Left kidney (tissue), 8 donors: ENCODE measurements around the gene GTPBP4. TPM values are rescaled to one million over a fixed set of nuclear protein-coding genes. Genes with fewer than 3 reads are reported as not detected.

Experiments
- DNase-seq: peaks from one replicate; pipeline ENCODE4 v3.0.0-alpha.2; 2013
- long read RNA-seq, 8 donors: transcript quantifications; one replicate each; lab custom pipeline, GENCODE V29; 2026
- polyA plus RNA-seq: library from polyadenylated mRNA; unstranded; fragments of 120-200 nt; gene quantifications from one replicate; pipeline ENCODE4 v1.2.1, GENCODE V29; 2013; ENCODE audit not compliant: insufficient read length

Gene GTPBP4
- 72.2 TPM for polyA plus RNA-seq
- long read RNA-seq, donor 1, full-length matches to known transcripts, result 5 of 5 reads
- long read RNA-seq, donor 1, partial matches to known transcripts, result 0 of 5 reads
- long read RNA-seq, donor 1, other reads (novel, unspliced or antisense), result 0 of 5 reads
- long read RNA-seq, donor 2, full-length matches to known transcripts, result 7 of 34 reads
- long read RNA-seq, donor 2, partial matches to known transcripts, result 27 of 34 reads
- long read RNA-seq, donor 2, other reads (novel, unspliced or antisense), result 0 of 34 reads
- long read RNA-seq, donor 3, full-length matches to known transcripts, result 5 of 31 reads
- long read RNA-seq, donor 3, partial matches to known transcripts, result 26 of 31 reads
- long read RNA-seq, donor 3, other reads (novel, unspliced or antisense), result 0 of 31 reads
- long read RNA-seq, donor 4, partial matches to known transcripts, result 6 of 6 reads
- long read RNA-seq, donor 4, other reads (novel, unspliced or antisense), result 0 of 6 reads
- long read RNA-seq, donor 5, full-length matches to known transcripts, result 12 of 42 reads
- long read RNA-seq, donor 5, partial matches to known transcripts, result 30 of 42 reads
- long read RNA-seq, donor 5, other reads (novel, unspliced or antisense), result 0 of 42 reads
- long read RNA-seq, donor 6, full-length matches to known transcripts, result 9 of 14 reads
- long read RNA-seq, donor 6, partial matches to known transcripts, result 5 of 14 reads
- long read RNA-seq, donor 6, other reads (novel, unspliced or antisense), result 0 of 14 reads
- long read RNA-seq, donor 7, full-length matches to known transcripts, result 4 of 13 reads
- long read RNA-seq, donor 7, partial matches to known transcripts, result 9 of 13 reads
- long read RNA-seq, donor 7, other reads (novel, unspliced or antisense), result 0 of 13 reads
- long read RNA-seq, donor 8, full-length matches to known transcripts, result 5 of 5 reads
- long read RNA-seq, donor 8, partial matches to known transcripts, result 0 of 5 reads
- long read RNA-seq, donor 8, other reads (novel, unspliced or antisense), result 0 of 5 reads

DNA sequence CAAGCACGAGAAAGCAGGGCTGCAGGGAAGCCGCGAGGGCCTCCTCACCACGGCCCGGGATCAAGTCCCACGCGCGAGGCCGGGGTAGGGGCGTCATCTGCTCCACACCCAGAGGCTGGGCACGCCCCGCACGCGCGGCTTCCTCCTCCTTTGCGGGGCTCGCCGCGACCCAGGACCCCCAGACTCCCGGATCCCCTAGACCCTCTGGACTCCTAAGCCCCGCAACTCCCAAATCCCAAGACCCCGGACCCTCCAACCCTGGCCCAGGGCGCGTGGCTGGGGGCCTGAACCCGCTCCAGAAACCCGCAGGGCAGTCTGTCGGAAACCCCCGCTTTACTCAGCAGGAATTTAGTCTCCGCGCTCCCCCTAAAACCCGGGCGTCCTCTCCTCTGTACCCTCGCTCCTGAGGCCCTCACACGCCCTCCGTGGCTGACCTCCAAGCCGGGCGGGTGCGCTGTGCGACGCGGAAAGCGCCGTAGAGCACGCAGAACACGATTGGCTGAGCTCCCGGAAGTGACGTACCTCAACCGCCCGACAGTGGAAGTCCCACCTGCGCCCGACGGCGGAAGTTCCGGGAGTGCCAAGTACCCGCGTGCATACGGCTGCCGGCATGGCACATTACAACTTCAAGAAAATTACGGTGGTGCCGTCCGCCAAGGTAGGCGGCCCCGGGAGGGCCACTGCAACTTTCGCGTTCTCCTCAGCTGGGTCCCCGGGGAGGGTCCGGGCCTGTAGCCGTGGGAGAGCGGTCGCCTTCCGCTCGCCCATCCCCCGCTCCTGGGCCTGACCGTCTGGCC is at the start of gene GTPBP4:
GTPBP4 (plus strand) TSS at position 565 of the 797 bp plus-strand sequence; CDS start at position 611, 46 bp downstream.
- DNase-seq, result peak; percentile 97

DNA sequence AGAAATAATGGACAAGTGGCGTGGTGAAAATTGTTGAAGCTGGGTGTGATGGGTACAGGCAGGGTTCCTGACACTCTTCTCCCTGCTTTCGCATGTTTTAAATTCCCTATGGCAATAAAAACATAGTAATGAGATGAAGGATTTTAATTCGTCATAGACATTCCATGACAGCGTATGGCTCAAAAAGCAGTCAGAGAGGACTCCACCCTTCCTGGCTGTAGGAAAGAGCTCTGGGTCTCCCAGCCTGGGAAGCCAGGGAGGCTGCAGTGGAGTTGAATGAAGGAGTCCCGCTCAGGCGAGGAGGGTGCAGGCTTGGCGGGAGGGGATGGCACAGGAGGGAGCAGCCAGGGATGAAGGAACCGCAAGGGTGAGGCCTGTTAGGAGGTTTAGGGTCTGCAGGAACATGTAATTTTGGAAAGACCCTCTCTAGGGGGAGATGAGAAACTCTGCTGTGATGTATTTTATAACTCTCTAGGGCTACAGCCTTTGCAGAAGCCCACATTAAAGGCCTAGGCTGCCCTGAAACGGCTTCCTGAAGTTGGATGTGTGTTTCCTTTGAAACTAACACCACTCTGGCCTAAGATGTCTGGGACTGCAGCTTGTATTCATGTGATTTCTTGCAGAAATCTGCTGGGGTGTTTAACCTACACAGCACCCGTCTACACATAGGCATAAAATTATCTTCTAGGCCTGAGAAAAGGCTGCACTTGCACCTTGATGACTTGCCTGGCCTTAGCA is 49.1 kb upstream of the GTPBP4 start:
- DNase-seq, result no peak

GRCh38 chr10:943334-944033 is 44.8 kb upstream of the GTPBP4 start:
- no peak for DNase-seq

GRCh38 chr10:944034-944831 is 44.0 kb upstream of the GTPBP4 start:
- no peak for DNase-seq

DNA sequence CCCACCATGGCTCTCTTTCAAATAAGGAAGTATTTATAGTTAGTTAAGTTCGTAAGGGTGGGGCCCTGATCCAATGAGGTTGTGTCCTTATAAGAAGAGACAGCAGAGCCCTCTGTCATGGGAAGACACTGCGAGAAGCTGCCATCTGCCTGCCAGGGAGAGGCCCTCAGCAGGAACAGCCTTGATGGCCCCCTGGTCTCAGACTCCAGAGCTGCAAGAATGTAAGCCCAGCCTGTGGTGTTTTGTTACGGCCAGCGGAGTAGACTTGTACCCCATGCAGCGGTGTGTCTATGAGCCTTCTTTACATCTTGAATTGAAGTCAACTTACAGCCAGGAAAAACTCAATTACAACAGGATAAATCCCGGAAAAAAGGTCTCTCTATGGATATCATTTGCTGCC is 42.5 kb upstream of the GTPBP4 start:
- no peak for DNase-seq

DNA sequence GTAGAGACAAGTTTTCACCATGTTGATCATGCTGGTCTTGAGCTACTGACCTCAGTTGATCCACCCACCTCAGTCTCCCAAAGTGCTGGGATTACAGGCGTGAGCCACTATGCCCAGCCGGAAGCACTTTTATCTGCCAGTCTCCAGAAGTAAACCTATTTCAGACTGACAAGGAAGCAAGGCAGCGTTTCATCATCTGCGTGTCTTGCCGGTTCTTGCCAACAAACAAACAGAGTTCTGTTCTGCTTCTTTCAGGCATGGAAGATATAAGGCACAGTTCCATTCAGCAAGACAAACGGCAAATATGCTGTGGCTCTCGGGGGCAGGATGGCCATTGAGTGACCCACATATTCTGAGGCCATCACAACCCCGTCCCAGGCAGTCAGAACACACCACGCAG is 41.2 kb upstream of the GTPBP4 start:
- DNase-seq, result no peak

DNA sequence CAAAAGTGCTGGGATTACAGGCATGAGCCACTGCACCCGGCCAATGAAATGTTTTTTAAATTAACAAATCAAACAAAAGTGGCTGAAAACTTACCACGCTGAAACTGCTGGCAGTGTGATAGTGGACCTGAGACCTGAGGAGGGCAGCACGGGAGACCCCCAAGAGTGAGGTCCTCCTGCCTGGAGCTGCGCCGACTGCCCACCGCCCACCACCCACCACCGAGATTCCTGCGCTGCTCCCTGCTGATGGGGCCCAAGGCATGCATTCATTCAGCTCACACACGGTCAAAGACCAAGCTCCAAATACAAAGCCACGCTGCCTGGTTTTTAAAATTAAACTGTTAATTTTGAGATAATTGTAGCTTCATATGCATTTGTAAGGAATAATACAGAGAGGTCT is 40.4 kb upstream of the GTPBP4 start:
- no peak for DNase-seq

GRCh38 chr10:948347-948746 is 39.9 kb upstream of the GTPBP4 start:
- no peak for DNase-seq

DNA sequence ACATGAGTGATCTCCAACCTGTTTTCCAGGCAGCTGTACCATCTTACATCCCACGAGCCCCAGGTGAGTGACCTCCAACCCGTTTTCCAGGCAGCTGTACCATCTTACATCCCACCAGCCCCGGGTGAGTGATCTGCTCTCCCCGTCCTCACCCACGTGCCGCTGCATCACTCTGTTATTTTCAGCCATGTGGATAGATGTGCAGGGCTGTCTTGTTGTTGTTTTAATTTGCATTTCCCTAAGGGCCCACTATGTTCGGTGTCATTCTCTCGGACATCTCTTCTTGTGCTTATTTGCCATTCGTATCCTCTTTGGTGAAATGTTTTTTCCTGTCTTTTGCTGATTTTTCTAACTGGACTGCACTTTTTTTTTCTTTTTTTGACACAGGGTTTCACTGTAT is 38.8 kb upstream of the GTPBP4 start:
- DNase-seq, result no peak

GRCh38 chr10:953836-954235 is 34.4 kb upstream of the GTPBP4 start:
- no peak for DNase-seq

GRCh38 chr10:954396-954795 is 33.8 kb upstream of the GTPBP4 start:
- DNase-seq, result no peak

GRCh38 chr10:955127-955819 is 33.0 kb upstream of the GTPBP4 start:
- no peak for DNase-seq

DNA sequence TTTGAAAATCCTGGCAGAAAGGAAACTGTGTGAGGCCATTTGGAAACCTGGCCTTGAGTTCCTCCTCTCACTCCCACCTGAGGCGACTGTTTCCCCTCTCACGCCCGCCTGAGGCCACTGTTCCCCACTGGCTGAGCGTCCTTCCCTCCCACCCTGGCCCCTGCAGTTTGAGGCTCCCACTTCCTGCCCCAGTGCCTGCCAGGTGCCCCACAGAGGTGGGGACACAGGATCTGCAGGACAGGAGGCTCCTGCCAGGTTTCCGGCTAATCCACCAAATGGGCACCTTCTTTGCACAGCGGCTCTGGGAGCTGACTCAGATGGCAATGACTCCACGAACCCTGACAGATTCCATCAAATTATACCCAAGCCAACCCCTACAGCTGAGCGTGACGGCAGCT is 32.4 kb upstream of the GTPBP4 start:
- DNase-seq, result no peak

DNA sequence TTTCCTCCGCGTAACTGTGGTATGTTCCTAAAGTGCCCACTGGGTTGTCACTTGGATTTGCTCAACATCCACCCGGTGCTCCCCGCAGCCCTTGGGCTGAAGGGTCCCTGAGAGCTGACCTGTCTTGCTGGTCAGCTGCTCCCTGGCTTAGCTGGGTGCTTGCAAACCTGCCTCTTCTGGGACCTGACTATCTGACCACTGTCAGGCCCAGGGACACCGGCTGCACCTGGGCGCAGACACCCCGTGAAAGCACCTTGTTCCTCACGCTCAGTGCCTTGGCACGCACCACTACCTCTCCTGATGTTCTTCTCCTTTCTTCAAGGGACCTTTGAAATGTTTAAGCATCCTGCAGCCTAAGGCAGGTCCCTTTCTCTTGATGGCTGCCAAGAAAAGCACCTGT is 30.1 kb upstream of the GTPBP4 start:
- DNase-seq, result no peak

- DNase-seq, result no peak
Measured at GRCh38 chr10:958856-959255, 29.4 kb upstream of the GTPBP4 start.

- DNase-seq, result no peak
Measured at GRCh38 chr10:962342-962741, 25.9 kb upstream of the GTPBP4 start.

DNA sequence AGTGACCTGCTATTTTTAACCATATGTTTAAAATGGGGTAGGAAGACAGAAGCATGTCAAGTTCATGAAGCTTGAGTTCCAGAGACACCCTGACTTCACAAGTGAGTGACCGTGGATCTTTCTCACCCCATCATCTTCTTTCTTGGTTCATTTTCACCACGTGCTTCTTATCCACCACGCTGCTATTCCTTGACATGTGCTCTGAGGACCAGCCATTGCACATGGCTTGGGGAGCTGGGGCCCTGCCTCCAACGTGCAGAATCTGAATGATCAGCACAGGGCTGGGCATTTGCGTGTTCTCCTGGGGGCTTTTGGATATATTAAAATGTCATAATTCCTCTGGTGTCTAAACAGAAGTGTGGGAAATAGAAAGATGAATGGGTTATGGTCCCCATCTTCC is 25.0 kb upstream of the GTPBP4 start:
- DNase-seq, result no peak

DNA sequence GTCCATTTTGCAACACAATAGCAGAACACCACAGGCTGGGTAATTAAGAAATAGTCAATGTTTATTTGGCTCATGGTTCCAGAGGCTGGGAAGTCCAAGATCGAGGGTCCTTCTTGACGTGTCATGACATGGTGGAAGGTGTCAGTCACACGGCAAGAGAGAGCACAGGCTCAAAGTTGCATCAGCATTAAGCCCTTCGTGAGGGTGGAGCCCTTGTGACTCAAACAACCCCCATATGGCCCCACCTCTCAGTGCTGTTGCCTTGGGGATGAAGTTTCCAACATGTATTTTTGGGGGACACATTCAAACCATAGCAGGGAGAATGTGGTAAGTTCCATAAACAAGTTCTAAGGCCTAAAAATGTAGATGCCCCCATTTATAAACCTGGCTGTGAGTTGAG is 24.6 kb upstream of the GTPBP4 start:
- DNase-seq, result no peak

DNA sequence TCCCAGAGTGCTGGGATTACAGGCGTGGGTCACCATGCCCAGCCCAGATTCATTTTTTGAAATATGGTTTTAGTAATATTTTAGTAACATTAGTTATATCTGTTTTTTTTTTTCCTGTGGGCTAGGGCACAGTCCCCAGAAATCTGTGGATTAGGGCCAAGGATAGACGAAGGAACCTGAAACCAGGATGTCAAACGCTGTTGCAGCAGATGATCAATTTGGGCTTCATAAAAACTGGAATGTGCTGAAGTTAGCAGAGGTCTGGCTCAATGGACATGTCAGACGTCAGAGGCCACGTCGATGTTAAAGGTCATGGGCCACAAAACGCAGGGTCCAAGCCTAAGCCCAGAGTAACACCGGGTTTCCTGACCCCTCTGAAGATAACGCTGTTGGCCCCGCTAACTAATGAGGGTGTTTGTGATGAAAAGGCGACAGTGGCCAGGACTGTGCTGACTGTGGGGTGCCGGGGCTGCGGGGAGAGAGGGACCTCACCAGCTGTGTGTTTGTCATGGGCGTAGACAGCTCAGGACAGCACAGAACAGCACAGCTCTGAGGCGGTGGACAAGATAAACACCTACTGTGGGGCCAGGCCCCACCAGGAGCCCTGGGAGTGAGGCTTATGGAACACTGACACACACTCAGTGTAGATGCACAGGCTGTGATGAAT is 23.8 kb upstream of the GTPBP4 start:
- DNase-seq, result no peak
